ENCODE measurements around the gene TBC1D1. TPM values are rescaled to one million over a fixed set of nuclear protein-coding genes. Genes with fewer than 3 reads are reported as not detected.

The TBC1D1 gene
- total RNA-seq, 1 donor from 2014 or later: 113 TPM

- H3K36me3 Mint-ChIP-seq (ENCODE audit: low read depth): peaks cover 12% of the 10 kb centered on the region
- peak overlapping the region; percentile 21 for H3K27ac Mint-ChIP-seq (ENCODE audit: unreplicated experiment)
- no peaks in the 10 kb centered on the region for H3K9me3 Mint-ChIP-seq
- H3K4me3 Mint-ChIP-seq: peak overlapping the region; percentile 42
- peaks cover 68% of the 10 kb centered on the region for H3K4me1 Mint-ChIP-seq
- TF ChIP-seq CTCF (conservative IDR thresholded peaks at IDR 0.05): no peak
- H3K27me3 Mint-ChIP-seq (ENCODE audit: low read depth): no peaks in the 10 kb centered on the region
- no peak for DNase-seq (ENCODE audit: low read depth, low spot score)
Measured at GRCh38 chr4:38114386-38115150, 223.7 kb downstream of the TBC1D1 start.

- DNase-seq (ENCODE audit: low read depth, low spot score): no peak
- no peaks in the 10 kb centered on the region for H3K9me3 Mint-ChIP-seq
- H3K27me3 Mint-ChIP-seq (ENCODE audit: low read depth): no peaks in the 10 kb centered on the region
- H3K4me1 Mint-ChIP-seq: peaks cover 64% of the 10 kb centered on the region
- no peak overlapping the region for H3K4me3 Mint-ChIP-seq
- no peak overlapping the region for H3K27ac Mint-ChIP-seq (ENCODE audit: unreplicated experiment)
- peaks cover 14% of the 10 kb centered on the region for H3K36me3 Mint-ChIP-seq (ENCODE audit: low read depth)
- no peak for TF ChIP-seq CTCF (conservative IDR thresholded peaks at IDR 0.05)
Measured at GRCh38 chr4:38115601-38116000, 224.7 kb downstream of the TBC1D1 start.

GRCh38 chr4:38117591-38117990 lies 226.7 kb downstream of the TBC1D1 start:
- no peaks in the 10 kb centered on the region for H3K9me3 Mint-ChIP-seq

GRCh38 chr4:38119668-38120385 lies 228.9 kb downstream of the TBC1D1 start:
- no peak for DNase-seq (ENCODE audit: low read depth, low spot score)
- TF ChIP-seq CTCF (conservative IDR thresholded peaks at IDR 0.05): no peak
- H3K36me3 Mint-ChIP-seq (ENCODE audit: low read depth): peaks cover 16% of the 10 kb centered on the region
- H3K27me3 Mint-ChIP-seq (ENCODE audit: low read depth): no peaks in the 10 kb centered on the region
- H3K4me3 Mint-ChIP-seq: no peak overlapping the region
- H3K9me3 Mint-ChIP-seq: no peaks in the 10 kb centered on the region
- no peak overlapping the region for H3K27ac Mint-ChIP-seq (ENCODE audit: unreplicated experiment)
- H3K4me1 Mint-ChIP-seq: peaks cover 48% of the 10 kb centered on the region

More at GRCh38 chr4:38117591-38117990, 226.7 kb downstream of the TBC1D1 start:
- H3K36me3 Mint-ChIP-seq (ENCODE audit: low read depth): peaks cover 15% of the 10 kb centered on the region
- H3K4me3 Mint-ChIP-seq: no peak overlapping the region
- no peak for DNase-seq (ENCODE audit: low read depth, low spot score)
- H3K27me3 Mint-ChIP-seq (ENCODE audit: low read depth): no peaks in the 10 kb centered on the region
- no peak for TF ChIP-seq CTCF (conservative IDR thresholded peaks at IDR 0.05)
- peaks cover 67% of the 10 kb centered on the region for H3K4me1 Mint-ChIP-seq
- H3K27ac Mint-ChIP-seq (ENCODE audit: unreplicated experiment): no peak overlapping the region

GRCh38 chr4:38120772-38121171 lies 229.9 kb downstream of the TBC1D1 start:
- H3K27me3 Mint-ChIP-seq (ENCODE audit: low read depth): no peaks in the 10 kb centered on the region
- DNase-seq (ENCODE audit: low read depth, low spot score): no peak
- H3K36me3 Mint-ChIP-seq (ENCODE audit: low read depth): peaks cover 22% of the 10 kb centered on the region
- H3K4me1 Mint-ChIP-seq: peaks cover 43% of the 10 kb centered on the region
- no peak overlapping the region for H3K4me3 Mint-ChIP-seq
- no peaks in the 10 kb centered on the region for H3K9me3 Mint-ChIP-seq
- no peak for TF ChIP-seq CTCF (conservative IDR thresholded peaks at IDR 0.05)
- no peak overlapping the region for H3K27ac Mint-ChIP-seq (ENCODE audit: unreplicated experiment)
